ENCODE results near the gene LIMCH1.

The LIMCH1 gene

DNA sequence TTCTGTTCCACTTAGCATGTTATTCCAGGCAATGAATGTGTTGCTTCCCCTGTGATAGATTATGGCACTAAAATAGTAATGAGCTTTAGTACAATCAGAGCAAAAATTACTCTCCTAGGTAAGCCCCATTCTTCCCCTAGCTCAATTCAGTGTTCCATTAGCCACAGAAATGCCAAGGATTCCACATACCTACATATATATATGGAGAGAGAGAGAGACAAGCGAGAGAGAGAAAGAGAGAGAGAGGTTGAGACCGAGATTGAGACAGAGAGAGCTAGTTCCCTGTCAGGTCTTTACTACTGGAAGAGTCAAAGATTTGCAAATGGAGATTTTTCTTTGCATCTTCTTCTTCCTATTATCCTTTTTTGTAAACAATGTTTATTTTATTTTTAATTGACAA is 8.7 kb downstream of the LIMCH1 start:
- Histone ChIP-seq H3K4me3 (ENCODE audit: low read depth in 1 of 2, low read length in 2 of 2) (no peak overlapping the region), H3K9ac (ENCODE audit: low read length) (no peak overlapping the region), H3K9me3 (ENCODE audit: low read length) (no peaks in the 10 kb centered on the region), H3K4me1 (ENCODE audit: insufficient read depth, low read length) (no peaks in the 10 kb centered on the region), H3K27ac (ENCODE audit: low read depth, low read length) (no peak overlapping the region), H3K36me3 (ENCODE audit: insufficient read depth, low read length) (no peaks in the 10 kb centered on the region), H3K27me3 (ENCODE audit: control insufficient read depth in 1 of 2, insufficient read depth in 2 of 2, low read length in 2 of 2) (no peaks in the 10 kb centered on the region)

DNA sequence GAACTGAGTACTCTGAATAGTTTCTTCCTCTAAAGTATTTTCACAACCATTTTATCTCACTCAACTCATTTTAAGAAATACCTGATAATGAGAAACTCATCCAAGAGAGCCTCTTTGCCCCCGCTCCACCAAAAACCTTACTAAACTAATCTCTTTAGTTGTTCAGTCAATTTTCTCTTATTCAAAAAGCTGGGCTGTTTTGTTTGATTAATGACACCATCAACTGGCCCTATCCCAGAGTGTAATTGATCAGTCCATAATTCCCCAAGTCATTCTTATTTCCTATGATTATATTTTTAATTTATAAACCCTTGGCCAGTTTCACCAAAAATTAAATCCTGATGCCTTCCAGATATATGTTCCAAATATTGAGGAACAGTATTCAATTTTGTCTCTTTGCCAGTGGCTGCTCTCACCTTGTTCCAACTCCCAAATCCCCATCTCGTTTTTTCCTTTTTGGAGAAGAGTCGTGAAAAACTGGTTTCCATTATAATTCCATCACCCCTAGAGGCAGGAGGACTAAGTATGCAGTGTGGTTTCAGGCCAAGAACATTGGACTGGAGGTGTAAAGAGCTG is 10.4 kb downstream of the LIMCH1 start:
- H3K27me3 ChIP-seq (ENCODE audit: control insufficient read depth in 1 of 2, insufficient read depth in 2 of 2, low read length in 2 of 2) = no peaks in the 10 kb centered on the region
- no peak overlapping the region for H3K4me3 ChIP-seq (ENCODE audit: low read depth in 1 of 2, low read length in 2 of 2)
- no peak overlapping the region for H3K9ac ChIP-seq (ENCODE audit: low read length)
- H3K27ac ChIP-seq (ENCODE audit: low read depth, low read length) = no peak overlapping the region
- H3K4me1 ChIP-seq (ENCODE audit: insufficient read depth, low read length) = no peaks in the 10 kb centered on the region
- no peaks in the 10 kb centered on the region for H3K36me3 ChIP-seq (ENCODE audit: insufficient read depth, low read length)
- no peaks in the 10 kb centered on the region for H3K9me3 ChIP-seq (ENCODE audit: low read length)

DNA sequence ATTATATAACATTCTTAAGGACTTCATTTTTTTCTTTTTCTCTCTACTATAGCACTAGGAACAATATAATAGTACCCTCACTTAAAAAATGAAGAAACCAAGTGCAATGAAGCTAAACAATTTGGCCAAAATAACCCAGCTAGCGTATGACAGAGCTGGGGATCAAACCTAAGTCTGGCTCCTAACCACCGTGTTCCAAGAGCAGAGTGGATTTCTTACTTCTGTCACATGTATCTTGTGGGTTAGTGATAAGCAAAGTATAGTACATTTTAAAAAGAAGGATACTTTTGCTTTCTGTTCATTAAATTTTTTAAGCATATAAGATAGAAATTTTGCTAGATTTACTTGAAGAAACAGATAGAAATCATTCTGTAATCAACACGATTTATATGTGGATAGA is 11.5 kb downstream of the LIMCH1 start:
- Histone ChIP-seq H3K9me3 (ENCODE audit: low read length) (no peaks in the 10 kb centered on the region), H3K36me3 (ENCODE audit: insufficient read depth, low read length) (no peaks in the 10 kb centered on the region), H3K4me1 (ENCODE audit: insufficient read depth, low read length) (no peaks in the 10 kb centered on the region), H3K9ac (ENCODE audit: low read length) (no peak overlapping the region), H3K27ac (ENCODE audit: low read depth, low read length) (no peak overlapping the region), H3K27me3 (ENCODE audit: control insufficient read depth in 1 of 2, insufficient read depth in 2 of 2, low read length in 2 of 2) (no peaks in the 10 kb centered on the region), H3K4me3 (ENCODE audit: low read depth in 1 of 2, low read length in 2 of 2) (no peak overlapping the region)

DNA sequence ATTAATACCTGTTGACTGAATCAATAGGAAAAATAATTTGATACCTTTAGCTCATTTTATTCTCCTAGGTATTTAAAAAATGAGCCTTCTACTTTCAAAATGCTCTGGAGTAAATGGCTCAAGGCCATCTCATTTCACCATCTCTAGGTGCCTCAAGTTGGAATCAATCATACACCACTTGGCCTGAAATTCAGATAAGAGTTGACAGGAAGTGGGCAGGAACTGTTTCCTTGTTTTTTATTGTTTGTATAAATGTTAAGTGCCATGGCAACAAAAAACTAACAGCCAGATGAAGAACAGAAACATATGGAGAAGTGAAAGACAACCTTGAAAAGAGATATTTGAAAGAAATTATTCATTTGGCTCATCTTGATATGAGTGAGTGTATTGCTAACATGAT is 12.4 kb downstream of the LIMCH1 start:
- no peak overlapping the region for H3K9ac ChIP-seq (ENCODE audit: low read length)
- H3K27ac ChIP-seq (ENCODE audit: low read depth, low read length) = no peak overlapping the region
- no peaks in the 10 kb centered on the region for H3K36me3 ChIP-seq (ENCODE audit: insufficient read depth, low read length)
- H3K4me3 ChIP-seq (ENCODE audit: low read depth in 1 of 2, low read length in 2 of 2) = no peak overlapping the region
- no peaks in the 10 kb centered on the region for H3K9me3 ChIP-seq (ENCODE audit: low read length)
- no peaks in the 10 kb centered on the region for H3K27me3 ChIP-seq (ENCODE audit: control insufficient read depth in 1 of 2, insufficient read depth in 2 of 2, low read length in 2 of 2)
- no peaks in the 10 kb centered on the region for H3K4me1 ChIP-seq (ENCODE audit: insufficient read depth, low read length)

DNA sequence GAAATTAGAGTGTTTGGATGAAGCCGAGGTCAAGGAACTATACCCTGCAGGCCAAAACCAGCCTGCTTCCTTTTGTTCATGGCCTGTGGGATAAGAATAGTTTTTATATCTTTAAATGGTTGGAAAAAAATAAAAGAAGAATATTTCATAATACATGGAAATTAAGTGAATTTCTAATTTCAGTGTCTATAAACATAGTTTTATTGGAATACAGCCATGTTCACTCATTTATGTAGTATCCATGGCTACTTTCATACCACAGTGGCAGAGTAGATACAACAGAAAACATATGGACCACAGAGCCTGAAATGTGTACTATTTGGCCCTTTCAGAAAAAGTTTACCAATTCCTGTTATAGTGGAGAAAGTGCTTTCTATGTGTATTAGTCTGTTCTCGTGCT is 13.6 kb downstream of the LIMCH1 start:
- H3K36me3 ChIP-seq (ENCODE audit: insufficient read depth, low read length) = no peaks in the 10 kb centered on the region
- H3K27me3 ChIP-seq (ENCODE audit: control insufficient read depth in 1 of 2, insufficient read depth in 2 of 2, low read length in 2 of 2) = no peaks in the 10 kb centered on the region
- H3K27ac ChIP-seq (ENCODE audit: low read depth, low read length) = no peak overlapping the region
- H3K4me3 ChIP-seq (ENCODE audit: low read depth in 1 of 2, low read length in 2 of 2) = no peak overlapping the region
- H3K4me1 ChIP-seq (ENCODE audit: insufficient read depth, low read length) = no peaks in the 10 kb centered on the region
- no peaks in the 10 kb centered on the region for H3K9me3 ChIP-seq (ENCODE audit: low read length)
- H3K9ac ChIP-seq (ENCODE audit: low read length) = no peak overlapping the region

DNA sequence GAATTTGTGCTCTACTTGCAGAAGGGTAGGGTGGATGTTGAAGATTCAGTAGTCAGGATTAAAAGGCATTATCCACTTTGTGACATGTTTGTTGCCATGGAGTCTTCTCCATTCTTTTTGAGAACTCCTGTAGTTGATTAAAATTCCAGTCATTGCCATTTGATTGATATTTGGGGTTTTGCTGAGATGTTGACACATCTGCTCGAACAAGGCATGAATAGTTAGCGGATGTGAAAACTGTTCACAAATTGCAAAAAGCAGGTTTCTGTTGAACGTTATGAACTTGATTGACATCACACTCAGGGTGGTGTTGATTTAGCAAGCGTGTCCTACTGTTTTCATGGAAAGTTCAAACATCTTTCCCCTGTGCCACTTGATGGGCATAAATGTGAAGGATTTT is 16.9 kb downstream of the LIMCH1 start:
- Histone ChIP-seq H3K9me3 (ENCODE audit: low read length) (no peaks in the 10 kb centered on the region), H3K9ac (ENCODE audit: low read length) (no peak overlapping the region), H3K27ac (ENCODE audit: low read depth, low read length) (no peak overlapping the region), H3K4me3 (ENCODE audit: low read depth in 1 of 2, low read length in 2 of 2) (no peak overlapping the region), H3K4me1 (ENCODE audit: insufficient read depth, low read length) (no peaks in the 10 kb centered on the region), H3K36me3 (ENCODE audit: insufficient read depth, low read length) (no peaks in the 10 kb centered on the region), H3K27me3 (ENCODE audit: control insufficient read depth in 1 of 2, insufficient read depth in 2 of 2, low read length in 2 of 2) (no peaks in the 10 kb centered on the region)

DNA sequence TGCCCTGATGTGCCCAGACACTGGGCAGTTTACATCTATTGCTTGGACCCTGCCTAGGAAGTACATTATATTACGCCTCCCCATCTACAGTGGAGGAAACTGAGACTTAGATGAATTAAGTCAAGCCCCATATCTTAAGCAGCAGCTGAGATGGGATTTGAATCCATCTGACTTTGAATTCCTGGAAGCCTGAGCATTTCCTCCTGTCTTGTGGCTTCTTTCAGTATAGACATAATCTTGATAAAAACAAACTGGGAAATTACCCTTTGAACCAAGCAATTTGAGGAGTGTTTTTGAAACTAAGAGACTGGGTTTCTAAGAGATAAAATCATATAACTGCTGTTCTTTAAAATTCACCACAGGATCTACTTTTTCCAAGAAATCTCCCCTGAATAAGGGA is 18.6 kb downstream of the LIMCH1 start:
- Histone ChIP-seq H3K9ac (ENCODE audit: low read length) (no peak overlapping the region), H3K9me3 (ENCODE audit: low read length) (no peaks in the 10 kb centered on the region), H3K27me3 (ENCODE audit: control insufficient read depth in 1 of 2, insufficient read depth in 2 of 2, low read length in 2 of 2) (no peaks in the 10 kb centered on the region), H3K27ac (ENCODE audit: low read depth, low read length) (no peak overlapping the region), H3K36me3 (ENCODE audit: insufficient read depth, low read length) (no peaks in the 10 kb centered on the region), H3K4me1 (ENCODE audit: insufficient read depth, low read length) (no peaks in the 10 kb centered on the region), H3K4me3 (ENCODE audit: low read depth in 1 of 2, low read length in 2 of 2) (no peak overlapping the region)

DNA sequence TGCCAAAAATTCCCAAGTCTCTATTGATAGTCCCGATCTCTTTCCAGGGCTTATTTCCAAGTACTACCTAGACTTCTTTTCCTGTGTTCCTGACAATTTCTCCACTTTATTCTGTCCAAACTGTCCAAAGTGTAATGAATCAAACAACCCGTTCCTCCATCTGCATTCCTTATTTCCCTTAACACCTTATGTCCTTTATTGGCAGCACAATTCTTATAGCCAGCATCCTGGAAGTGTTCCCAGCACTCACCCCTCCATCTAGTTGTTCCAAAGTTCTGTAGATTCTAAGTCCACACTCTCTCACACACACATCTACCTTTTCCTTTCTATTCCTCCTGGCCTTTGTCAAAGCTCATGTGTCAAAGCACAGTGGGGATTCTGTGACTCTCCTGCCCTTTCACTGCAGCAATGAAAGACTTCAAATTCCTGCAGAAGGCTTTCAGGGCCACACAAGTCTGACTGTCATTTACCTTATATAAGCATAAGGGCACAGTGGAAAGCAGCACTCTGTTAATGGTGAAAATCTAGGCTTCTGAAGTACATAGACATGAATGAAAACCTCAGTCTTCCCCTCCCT is 22.1 kb downstream of the LIMCH1 start:
- Histone ChIP-seq H3K4me1 (ENCODE audit: insufficient read depth, low read length) (no peaks in the 10 kb centered on the region), H3K4me3 (ENCODE audit: low read depth in 1 of 2, low read length in 2 of 2) (no peak overlapping the region), H3K36me3 (ENCODE audit: insufficient read depth, low read length) (no peaks in the 10 kb centered on the region), H3K27me3 (ENCODE audit: control insufficient read depth in 1 of 2, insufficient read depth in 2 of 2, low read length in 2 of 2) (no peaks in the 10 kb centered on the region), H3K27ac (ENCODE audit: low read depth, low read length) (no peak overlapping the region), H3K9ac (ENCODE audit: low read length) (no peak overlapping the region), H3K9me3 (ENCODE audit: low read length) (no peaks in the 10 kb centered on the region)

DNA sequence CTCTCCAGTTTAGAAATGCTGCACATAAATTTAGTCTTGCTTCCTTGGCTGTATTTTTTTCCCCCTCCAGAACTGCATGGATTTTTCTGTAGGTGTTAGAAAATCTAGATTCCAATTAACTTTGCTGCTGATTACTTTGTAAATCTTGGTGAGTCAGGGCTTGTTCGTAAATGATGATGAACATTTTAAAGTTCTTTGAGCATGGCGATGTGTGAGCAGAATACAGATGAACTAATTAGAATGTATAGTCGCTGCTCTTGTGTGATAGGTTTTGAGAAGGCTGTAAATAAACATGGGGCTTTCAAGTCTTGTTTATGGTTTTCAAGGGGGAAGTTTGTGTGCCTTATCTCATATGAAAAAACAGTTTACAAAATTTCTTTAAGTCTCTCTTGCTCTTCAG is 23.3 kb downstream of the LIMCH1 start:
- Histone ChIP-seq H3K9ac (ENCODE audit: low read length) (no peak overlapping the region), H3K9me3 (ENCODE audit: low read length) (no peaks in the 10 kb centered on the region), H3K27me3 (ENCODE audit: control insufficient read depth in 1 of 2, insufficient read depth in 2 of 2, low read length in 2 of 2) (no peaks in the 10 kb centered on the region), H3K36me3 (ENCODE audit: insufficient read depth, low read length) (no peaks in the 10 kb centered on the region), H3K4me3 (ENCODE audit: low read depth in 1 of 2, low read length in 2 of 2) (no peak overlapping the region), H3K4me1 (ENCODE audit: insufficient read depth, low read length) (no peaks in the 10 kb centered on the region), H3K27ac (ENCODE audit: low read depth, low read length) (no peak overlapping the region)

DNA sequence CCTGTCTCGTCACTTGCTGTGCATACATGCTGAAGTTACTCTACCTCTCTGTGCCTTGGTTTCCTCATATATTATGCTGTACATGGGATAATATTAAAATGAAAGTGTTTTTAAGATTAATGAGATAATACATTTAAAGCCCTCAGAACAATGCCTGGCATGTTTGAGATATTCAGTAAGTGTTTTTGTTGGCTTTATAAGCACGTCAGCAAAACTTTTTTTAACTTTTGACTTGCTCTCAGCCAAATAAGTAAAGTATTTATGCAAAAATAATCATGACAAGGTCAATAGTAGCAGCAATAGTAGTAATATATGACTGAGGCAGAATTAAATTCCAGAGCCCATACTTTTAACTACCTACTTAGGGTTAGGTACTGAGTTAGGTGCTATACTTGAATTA is 29.2 kb downstream of the LIMCH1 start:
- no peaks in the 10 kb centered on the region for H3K9me3 ChIP-seq (ENCODE audit: low read length)
- no peak overlapping the region for H3K27ac ChIP-seq (ENCODE audit: low read depth, low read length)
- H3K4me3 ChIP-seq (ENCODE audit: low read depth in 1 of 2, low read length in 2 of 2) = no peak overlapping the region
- H3K4me1 ChIP-seq (ENCODE audit: insufficient read depth, low read length) = no peaks in the 10 kb centered on the region
- no peaks in the 10 kb centered on the region for H3K36me3 ChIP-seq (ENCODE audit: insufficient read depth, low read length)
- no peaks in the 10 kb centered on the region for H3K27me3 ChIP-seq (ENCODE audit: control insufficient read depth in 1 of 2, insufficient read depth in 2 of 2, low read length in 2 of 2)
- no peak overlapping the region for H3K9ac ChIP-seq (ENCODE audit: low read length)

DNA sequence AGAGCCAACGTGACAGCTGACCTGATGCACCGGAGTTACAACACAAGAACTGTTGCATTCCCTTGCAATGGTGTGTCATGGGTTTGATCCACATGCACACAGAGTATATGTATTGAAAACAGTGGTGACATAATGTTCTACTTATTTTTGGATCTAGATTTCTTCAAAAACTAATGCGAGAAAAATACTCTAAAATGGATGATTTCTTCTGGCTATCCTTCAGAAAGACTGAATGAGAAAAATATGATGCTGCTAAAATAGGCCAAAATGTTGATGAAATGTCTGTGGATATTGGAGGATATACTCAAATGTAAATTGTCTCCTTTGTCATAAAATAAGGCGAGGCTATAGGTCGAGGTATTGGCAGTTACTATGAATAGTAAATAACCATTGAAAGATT is 30.4 kb downstream of the LIMCH1 start:
- no peaks in the 10 kb centered on the region for H3K36me3 ChIP-seq (ENCODE audit: insufficient read depth, low read length)
- no peak overlapping the region for H3K4me3 ChIP-seq (ENCODE audit: low read depth in 1 of 2, low read length in 2 of 2)
- no peaks in the 10 kb centered on the region for H3K9me3 ChIP-seq (ENCODE audit: low read length)
- peaks cover 2% of the 10 kb centered on the region for H3K4me1 ChIP-seq (ENCODE audit: insufficient read depth, low read length)
- H3K27ac ChIP-seq (ENCODE audit: low read depth, low read length) = no peak overlapping the region
- no peaks in the 10 kb centered on the region for H3K27me3 ChIP-seq (ENCODE audit: control insufficient read depth in 1 of 2, insufficient read depth in 2 of 2, low read length in 2 of 2)
- H3K9ac ChIP-seq (ENCODE audit: low read length) = no peak overlapping the region

DNA sequence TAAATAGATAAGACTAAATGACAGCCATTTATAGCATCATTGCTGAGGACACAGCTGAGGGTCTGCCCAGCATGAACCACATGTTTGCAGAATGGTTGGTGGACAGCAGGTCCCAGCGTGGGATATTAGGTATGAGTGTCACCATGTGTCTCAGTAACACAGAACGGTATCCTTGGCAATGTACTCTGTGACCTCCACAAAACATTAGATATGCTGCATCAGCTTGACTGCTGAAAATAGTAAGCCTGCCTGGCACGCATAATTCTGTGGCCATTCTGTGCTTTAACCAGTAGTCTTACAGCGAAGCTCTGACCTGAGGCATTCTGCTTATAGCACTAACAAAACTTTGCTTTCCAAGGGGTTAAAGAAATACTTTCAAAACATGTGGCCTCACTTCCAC is 32.0 kb downstream of the LIMCH1 start:
- Histone ChIP-seq H3K27ac (ENCODE audit: low read depth, low read length) (no peak overlapping the region), H3K27me3 (ENCODE audit: control insufficient read depth in 1 of 2, insufficient read depth in 2 of 2, low read length in 2 of 2) (no peaks in the 10 kb centered on the region), H3K9ac (ENCODE audit: low read length) (no peak overlapping the region), H3K4me1 (ENCODE audit: insufficient read depth, low read length) (peaks cover 7% of the 10 kb centered on the region), H3K4me3 (ENCODE audit: low read depth in 1 of 2, low read length in 2 of 2) (no peak overlapping the region), H3K9me3 (ENCODE audit: low read length) (no peaks in the 10 kb centered on the region), H3K36me3 (ENCODE audit: insufficient read depth, low read length) (no peaks in the 10 kb centered on the region)

Data from muscle layer of colon (tissue), 2 donors.